Ishikawa (cell line): ENCODE measurements around the gene CBFA2T2.

Source experiments
- CEBPB ChIP-seq: IDR thresholded peaks from 2 replicates; pipeline ENCODE4 v1.6.1; 2012
- CREB1 ChIP-seq: IDR thresholded peaks from 2 replicates; pipeline ENCODE4 v1.6.1; 2012; ENCODE audit warnings: low read depth
- EGR1 ChIP-seq: IDR thresholded peaks from 2 replicates; pipeline ENCODE4 v1.6.1; 2012
- EP300 ChIP-seq: IDR thresholded peaks from 2 replicates; pipeline ENCODE4 v1.6.1; 2012; ENCODE audit warnings: borderline replicate concordance
- NFIC ChIP-seq: IDR thresholded peaks from 2 replicates; pipeline ENCODE4 v1.6.1; 2012
- RAD21 ChIP-seq: IDR thresholded peaks from 2 replicates; pipeline ENCODE4 v1.6.1; 2012; ENCODE audit warnings: low read depth
- TAF1 ChIP-seq: IDR thresholded peaks from 2 replicates; pipeline ENCODE4 v1.6.1; 2012; ENCODE audit warnings: low read depth, mild to moderate bottlenecking
- TEAD4 ChIP-seq: IDR thresholded peaks from 2 replicates; pipeline ENCODE4 v1.6.1; 2012
- YY1 ChIP-seq: IDR thresholded peaks from 2 replicates; pipeline ENCODE4 v1.6.1; 2012; ENCODE audit warnings: low read depth
- TF ChIP-seq, protein P1 (sequence below): IDR thresholded peaks from 2 replicates; pipeline ENCODE4 v1.6.1; 2012; ENCODE audit warnings: low read depth, mild to moderate bottlenecking
- TF ChIP-seq, protein P2 (sequence below): IDR thresholded peaks from 2 replicates; pipeline ENCODE4 v1.6.1; 2012
- TF ChIP-seq, protein P3 (sequence below): IDR thresholded peaks from 2 replicates; pipeline ENCODE4 v1.6.1; 2012

- TF ChIP-seq, protein P1, sequence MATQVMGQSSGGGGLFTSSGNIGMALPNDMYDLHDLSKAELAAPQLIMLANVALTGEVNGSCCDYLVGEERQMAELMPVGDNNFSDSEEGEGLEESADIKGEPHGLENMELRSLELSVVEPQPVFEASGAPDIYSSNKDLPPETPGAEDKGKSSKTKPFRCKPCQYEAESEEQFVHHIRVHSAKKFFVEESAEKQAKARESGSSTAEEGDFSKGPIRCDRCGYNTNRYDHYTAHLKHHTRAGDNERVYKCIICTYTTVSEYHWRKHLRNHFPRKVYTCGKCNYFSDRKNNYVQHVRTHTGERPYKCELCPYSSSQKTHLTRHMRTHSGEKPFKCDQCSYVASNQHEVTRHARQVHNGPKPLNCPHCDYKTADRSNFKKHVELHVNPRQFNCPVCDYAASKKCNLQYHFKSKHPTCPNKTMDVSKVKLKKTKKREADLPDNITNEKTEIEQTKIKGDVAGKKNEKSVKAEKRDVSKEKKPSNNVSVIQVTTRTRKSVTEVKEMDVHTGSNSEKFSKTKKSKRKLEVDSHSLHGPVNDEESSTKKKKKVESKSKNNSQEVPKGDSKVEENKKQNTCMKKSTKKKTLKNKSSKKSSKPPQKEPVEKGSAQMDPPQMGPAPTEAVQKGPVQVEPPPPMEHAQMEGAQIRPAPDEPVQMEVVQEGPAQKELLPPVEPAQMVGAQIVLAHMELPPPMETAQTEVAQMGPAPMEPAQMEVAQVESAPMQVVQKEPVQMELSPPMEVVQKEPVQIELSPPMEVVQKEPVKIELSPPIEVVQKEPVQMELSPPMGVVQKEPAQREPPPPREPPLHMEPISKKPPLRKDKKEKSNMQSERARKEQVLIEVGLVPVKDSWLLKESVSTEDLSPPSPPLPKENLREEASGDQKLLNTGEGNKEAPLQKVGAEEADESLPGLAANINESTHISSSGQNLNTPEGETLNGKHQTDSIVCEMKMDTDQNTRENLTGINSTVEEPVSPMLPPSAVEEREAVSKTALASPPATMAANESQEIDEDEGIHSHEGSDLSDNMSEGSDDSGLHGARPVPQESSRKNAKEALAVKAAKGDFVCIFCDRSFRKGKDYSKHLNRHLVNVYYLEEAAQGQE: no peak
- no peak for TF ChIP-seq RAD21
- TF ChIP-seq EP300: no peak
- no peak for TF ChIP-seq CEBPB
- TF ChIP-seq, protein P2, sequence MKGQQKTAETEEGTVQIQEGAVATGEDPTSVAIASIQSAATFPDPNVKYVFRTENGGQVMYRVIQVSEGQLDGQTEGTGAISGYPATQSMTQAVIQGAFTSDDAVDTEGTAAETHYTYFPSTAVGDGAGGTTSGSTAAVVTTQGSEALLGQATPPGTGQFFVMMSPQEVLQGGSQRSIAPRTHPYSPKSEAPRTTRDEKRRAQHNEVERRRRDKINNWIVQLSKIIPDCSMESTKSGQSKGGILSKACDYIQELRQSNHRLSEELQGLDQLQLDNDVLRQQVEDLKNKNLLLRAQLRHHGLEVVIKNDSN: no peak
- TF ChIP-seq YY1: no peak
- TF ChIP-seq EGR1: no peak
- TF ChIP-seq, protein P3, sequence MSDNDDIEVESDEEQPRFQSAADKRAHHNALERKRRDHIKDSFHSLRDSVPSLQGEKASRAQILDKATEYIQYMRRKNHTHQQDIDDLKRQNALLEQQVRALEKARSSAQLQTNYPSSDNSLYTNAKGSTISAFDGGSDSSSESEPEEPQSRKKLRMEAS: no peak
- no peak for TF ChIP-seq TEAD4
- no peak for TF ChIP-seq CREB1
- no peak for TF ChIP-seq NFIC
- no peak for TF ChIP-seq TAF1
These were observed 185.5 kb downstream of the CBFA2T2 start for GRCh38 chr20:33675136-33675959.
